ENCODE results near the gene HSF2BP. TPM values are rescaled to one million over a fixed set of nuclear protein-coding genes. Genes with fewer than 3 reads are reported as not detected.

Gene HSF2BP
- polyA plus RNA-seq, 1 of the 3 experiments (the other 2 are of a cell fraction) = 1.1 TPM

DNA sequence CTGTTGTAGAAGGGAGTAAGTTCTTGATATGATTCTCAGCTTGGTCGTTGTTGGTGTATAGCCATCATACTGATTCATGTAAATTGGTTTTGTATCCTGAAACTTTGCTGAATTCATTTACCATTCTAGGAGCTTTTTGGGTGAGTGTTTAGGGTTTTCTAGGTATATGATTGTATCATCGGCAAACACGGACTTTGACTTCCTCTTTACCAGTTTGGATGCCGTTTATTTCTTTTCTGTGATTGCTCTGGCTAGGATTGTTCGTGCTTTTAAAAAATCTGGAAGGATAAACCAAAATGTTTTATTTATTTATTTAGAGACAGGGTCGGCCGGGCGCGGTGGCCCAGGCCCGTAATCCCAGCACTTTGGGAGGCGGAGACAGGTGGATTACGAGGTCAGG is 20.7 kb upstream of the HSF2BP start:
- no peak overlapping the region for H3K9ac ChIP-seq
- no peak overlapping the region for H3K4me2 ChIP-seq
- H3F3A ChIP-seq (replicated peaks; ENCODE audit: insufficient read depth) = no peaks in the 10 kb centered on the region
- 94% methylated on average over 12 of the region's 12 CpGs for WGBS (ENCODE audit: low lambda C conversion rate)
- H4K20me1 ChIP-seq (ENCODE audit: insufficient read depth) = no peaks in the 10 kb centered on the region
- H2AFZ ChIP-seq (ENCODE audit: low read depth) = no peak overlapping the region
- TF ChIP-seq, protein P1, sequence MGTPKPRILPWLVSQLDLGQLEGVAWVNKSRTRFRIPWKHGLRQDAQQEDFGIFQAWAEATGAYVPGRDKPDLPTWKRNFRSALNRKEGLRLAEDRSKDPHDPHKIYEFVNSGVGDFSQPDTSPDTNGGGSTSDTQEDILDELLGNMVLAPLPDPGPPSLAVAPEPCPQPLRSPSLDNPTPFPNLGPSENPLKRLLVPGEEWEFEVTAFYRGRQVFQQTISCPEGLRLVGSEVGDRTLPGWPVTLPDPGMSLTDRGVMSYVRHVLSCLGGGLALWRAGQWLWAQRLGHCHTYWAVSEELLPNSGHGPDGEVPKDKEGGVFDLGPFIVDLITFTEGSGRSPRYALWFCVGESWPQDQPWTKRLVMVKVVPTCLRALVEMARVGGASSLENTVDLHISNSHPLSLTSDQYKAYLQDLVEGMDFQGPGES (IDR thresholded peaks at IDR 0.05; ENCODE audit: low read depth, low read length) = no peak
- TF ChIP-seq, protein P2, sequence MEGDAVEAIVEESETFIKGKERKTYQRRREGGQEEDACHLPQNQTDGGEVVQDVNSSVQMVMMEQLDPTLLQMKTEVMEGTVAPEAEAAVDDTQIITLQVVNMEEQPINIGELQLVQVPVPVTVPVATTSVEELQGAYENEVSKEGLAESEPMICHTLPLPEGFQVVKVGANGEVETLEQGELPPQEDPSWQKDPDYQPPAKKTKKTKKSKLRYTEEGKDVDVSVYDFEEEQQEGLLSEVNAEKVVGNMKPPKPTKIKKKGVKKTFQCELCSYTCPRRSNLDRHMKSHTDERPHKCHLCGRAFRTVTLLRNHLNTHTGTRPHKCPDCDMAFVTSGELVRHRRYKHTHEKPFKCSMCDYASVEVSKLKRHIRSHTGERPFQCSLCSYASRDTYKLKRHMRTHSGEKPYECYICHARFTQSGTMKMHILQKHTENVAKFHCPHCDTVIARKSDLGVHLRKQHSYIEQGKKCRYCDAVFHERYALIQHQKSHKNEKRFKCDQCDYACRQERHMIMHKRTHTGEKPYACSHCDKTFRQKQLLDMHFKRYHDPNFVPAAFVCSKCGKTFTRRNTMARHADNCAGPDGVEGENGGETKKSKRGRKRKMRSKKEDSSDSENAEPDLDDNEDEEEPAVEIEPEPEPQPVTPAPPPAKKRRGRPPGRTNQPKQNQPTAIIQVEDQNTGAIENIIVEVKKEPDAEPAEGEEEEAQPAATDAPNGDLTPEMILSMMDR (IDR thresholded peaks at IDR 0.05) = no peak
- TF ChIP-seq CHD2 (IDR thresholded peaks at IDR 0.05; ENCODE audit: low read length, partially characterized antibody) (no peak), RFX5 (IDR thresholded peaks at IDR 0.05; ENCODE audit: low read length) (no peak)
- TF ChIP-seq, protein P3, sequence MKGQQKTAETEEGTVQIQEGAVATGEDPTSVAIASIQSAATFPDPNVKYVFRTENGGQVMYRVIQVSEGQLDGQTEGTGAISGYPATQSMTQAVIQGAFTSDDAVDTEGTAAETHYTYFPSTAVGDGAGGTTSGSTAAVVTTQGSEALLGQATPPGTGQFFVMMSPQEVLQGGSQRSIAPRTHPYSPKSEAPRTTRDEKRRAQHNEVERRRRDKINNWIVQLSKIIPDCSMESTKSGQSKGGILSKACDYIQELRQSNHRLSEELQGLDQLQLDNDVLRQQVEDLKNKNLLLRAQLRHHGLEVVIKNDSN (IDR thresholded peaks at IDR 0.05; ENCODE audit: borderline replicate concordance, low read depth) = no peak
- ChIA-PET CTCF (no interaction called here), POLR2A (no interaction called here)
- no peak overlapping the region for H3K4me3 ChIP-seq (ENCODE audit: low read depth in 2 of 2, low read length in 1 of 2)
- no peaks in the 10 kb centered on the region for H3K27me3 ChIP-seq (ENCODE audit: insufficient read depth)
- H3K4me1 ChIP-seq (ENCODE audit: control insufficient read depth in 1 of 2, insufficient read depth in 2 of 2, low read depth in 1 of 2, low read length in 1 of 2) = no peaks in the 10 kb centered on the region
- no peaks in the 10 kb centered on the region for H3K9me2 ChIP-seq
- H3K79me2 ChIP-seq (ENCODE audit: insufficient read depth) = peaks cover 35% of the 10 kb centered on the region; the same call in 1 of the 2 replicates
- DNase-seq = no peak
- H3K27ac ChIP-seq (ENCODE audit: low read depth in 2 of 2, low read length in 1 of 2) = no peak overlapping the region
- peaks cover 43 to 46% of the 10 kb centered on the region in 2 experiments for H3K36me3 ChIP-seq (replicated peaks in 1 of 2; ENCODE audit: control insufficient read depth in 1 of 2, insufficient read depth in 2 of 2, low read length in 1 of 2)
- H3K9me3 ChIP-seq = no peaks in the 10 kb centered on the region

DNA sequence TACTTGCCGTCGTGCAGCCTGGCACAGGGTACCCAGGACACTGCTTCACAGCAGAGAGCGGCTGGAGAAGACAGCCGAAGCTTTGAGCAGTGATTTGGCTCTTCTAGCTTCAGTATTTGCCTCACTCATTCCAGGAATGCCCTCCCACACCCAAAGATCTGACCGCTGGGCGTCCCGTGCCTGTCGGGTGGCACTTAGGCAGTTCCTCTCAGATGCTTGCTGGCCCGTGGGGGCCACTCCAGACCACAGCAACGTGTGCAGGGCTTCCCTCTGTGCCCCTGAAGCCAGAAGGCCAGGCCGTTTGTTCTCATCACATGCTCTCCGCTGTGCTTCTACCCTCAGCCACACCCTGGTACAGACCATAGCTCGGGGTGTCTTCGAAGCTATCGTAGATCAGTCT is 17.1 kb upstream of the HSF2BP start:
- Histone ChIP-seq H3K9ac (no peak overlapping the region), H3K27me3 (ENCODE audit: insufficient read depth) (no peaks in the 10 kb centered on the region), H3F3A (replicated peaks; ENCODE audit: insufficient read depth) (no peaks in the 10 kb centered on the region), H4K20me1 (ENCODE audit: insufficient read depth) (no peaks in the 10 kb centered on the region), H3K79me2 (ENCODE audit: insufficient read depth) (peaks cover 30% of the 10 kb centered on the region; the same call in 1 of the 2 replicates), H3K4me2 (no peak overlapping the region), H3K4me3 (ENCODE audit: low read depth in 2 of 2, low read length in 1 of 2) (no peak overlapping the region), H3K27ac (ENCODE audit: low read depth in 2 of 2, low read length in 1 of 2) (no peak overlapping the region), H3K36me3 (replicated peaks in 1 of 2; ENCODE audit: control insufficient read depth in 1 of 2, insufficient read depth in 2 of 2, low read length in 1 of 2) (peaks cover 46% of the 10 kb centered on the region in 2 experiments), H3K9me2 (no peaks in the 10 kb centered on the region), H2AFZ (ENCODE audit: low read depth) (no peak overlapping the region), H3K4me1 (ENCODE audit: control insufficient read depth in 1 of 2, insufficient read depth in 2 of 2, low read depth in 1 of 2, low read length in 1 of 2) (no peaks in the 10 kb centered on the region), H3K9me3 (no peaks in the 10 kb centered on the region)
- no peak for DNase-seq
- 94% methylated on average over 11 of the region's 15 CpGs for WGBS (ENCODE audit: low lambda C conversion rate)
- ChIA-PET POLR2A (no interaction called here), CTCF (interaction anchor here (0.8 to 1.0 kb wide), 2 partner anchors 24 to 30 kb away, joined by 3 read pairs; no protein-coding TSS in a partner anchor)
- TF ChIP-seq CHD2 (IDR thresholded peaks at IDR 0.05; ENCODE audit: low read length, partially characterized antibody) (no peak), ELF1 (IDR thresholded peaks at IDR 0.05) (no peak), POLR2AphosphoS5 (IDR thresholded peaks at IDR 0.05; ENCODE audit: low read depth, low read length) (no peak), NRF1 (IDR thresholded peaks at IDR 0.05; ENCODE audit: low read depth, low read length) (no peak), SIN3A (IDR thresholded peaks at IDR 0.05; ENCODE audit: borderline replicate concordance, low read depth, low read length) (no peak), FOSL2 (IDR thresholded peaks at IDR 0.05; ENCODE audit: borderline replicate concordance, low read depth) (no peak), YY1 (IDR thresholded peaks at IDR 0.05; ENCODE audit: low read depth) (no peak), RCOR1 (IDR thresholded peaks at IDR 0.05; ENCODE audit: low read length) (no peak), TAF1 (IDR thresholded peaks at IDR 0.05; ENCODE audit: borderline replicate concordance, low read depth, low read length) (no peak), GABPA (IDR thresholded peaks at IDR 0.05; ENCODE audit: low read depth) (no peak)
- TF ChIP-seq, protein P3 (IDR thresholded peaks at IDR 0.05; ENCODE audit: borderline replicate concordance, low read depth) = no peak
- TF ChIP-seq, protein P4, sequence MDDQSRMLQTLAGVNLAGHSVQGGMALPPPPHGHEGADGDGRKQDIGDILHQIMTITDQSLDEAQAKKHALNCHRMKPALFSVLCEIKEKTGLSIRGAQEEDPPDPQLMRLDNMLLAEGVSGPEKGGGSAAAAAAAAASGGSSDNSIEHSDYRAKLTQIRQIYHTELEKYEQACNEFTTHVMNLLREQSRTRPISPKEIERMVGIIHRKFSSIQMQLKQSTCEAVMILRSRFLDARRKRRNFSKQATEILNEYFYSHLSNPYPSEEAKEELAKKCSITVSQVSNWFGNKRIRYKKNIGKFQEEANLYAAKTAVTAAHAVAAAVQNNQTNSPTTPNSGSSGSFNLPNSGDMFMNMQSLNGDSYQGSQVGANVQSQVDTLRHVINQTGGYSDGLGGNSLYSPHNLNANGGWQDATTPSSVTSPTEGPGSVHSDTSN (IDR thresholded peaks at IDR 0.05) = no peak
